GM21576 (cell line): Measurements from ENCODE around the gene EDDM3A.

Source experiments
- ATAC-seq: cut with Tn5 transposase; IDR thresholded peaks from one replicate; pipeline ENCODE4 v1.9.1; 2021; ENCODE audit warnings: mild to moderate bottlenecking, moderate library complexity; ENCODE audit not compliant: unreplicated experiment

EDDM3A gene

DNA sequence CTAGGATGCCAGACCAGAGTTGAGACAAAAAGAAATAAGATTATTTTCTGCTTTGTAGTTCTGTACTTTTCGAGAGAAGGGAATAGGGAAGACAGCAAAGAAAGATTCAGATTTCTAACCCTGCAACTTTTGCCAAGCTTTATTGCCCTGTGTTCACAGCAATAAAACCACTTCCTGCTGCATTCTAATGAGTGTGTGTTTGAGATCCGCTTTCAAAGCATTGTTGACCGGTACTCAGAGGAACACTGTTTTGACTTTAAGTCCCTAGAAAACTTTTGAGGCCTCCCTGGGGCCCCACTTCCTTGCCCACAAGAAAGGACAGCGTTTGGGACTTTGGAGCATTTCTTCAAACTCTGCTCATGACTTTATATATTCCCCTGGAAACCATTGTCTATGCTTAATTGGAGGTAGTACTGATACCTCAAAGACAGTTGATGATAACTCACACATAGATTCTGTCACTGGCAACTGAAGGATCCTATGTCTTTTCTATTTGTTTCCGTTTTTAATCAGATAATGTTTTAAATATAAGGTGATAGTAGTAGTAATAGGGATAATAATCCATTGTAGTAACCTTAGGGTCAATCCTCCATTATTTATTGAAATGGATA, 36.7 kb downstream of the EDDM3A start:
- ATAC-seq: peak; percentile 40

DNA sequence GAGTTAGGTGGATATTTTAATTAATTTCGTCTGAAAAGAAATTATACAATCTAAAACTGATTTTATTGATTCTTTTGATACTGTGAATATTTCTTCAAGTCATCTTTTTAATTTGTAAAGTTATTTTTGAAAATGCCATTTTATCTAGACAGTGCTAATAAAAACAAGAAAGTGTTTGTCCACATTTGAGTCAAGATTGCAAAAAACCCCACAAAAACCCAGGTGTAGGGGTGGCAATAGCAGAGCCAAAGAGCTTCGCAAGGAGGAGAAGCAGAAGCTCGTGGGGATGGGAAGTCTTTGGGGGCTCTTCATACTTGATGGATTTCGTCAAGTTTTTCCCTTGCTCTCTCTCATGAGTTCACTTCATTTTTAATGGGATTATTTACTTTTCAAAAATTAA, 41.3 kb downstream of the EDDM3A start:
- no peak for ATAC-seq

DNA sequence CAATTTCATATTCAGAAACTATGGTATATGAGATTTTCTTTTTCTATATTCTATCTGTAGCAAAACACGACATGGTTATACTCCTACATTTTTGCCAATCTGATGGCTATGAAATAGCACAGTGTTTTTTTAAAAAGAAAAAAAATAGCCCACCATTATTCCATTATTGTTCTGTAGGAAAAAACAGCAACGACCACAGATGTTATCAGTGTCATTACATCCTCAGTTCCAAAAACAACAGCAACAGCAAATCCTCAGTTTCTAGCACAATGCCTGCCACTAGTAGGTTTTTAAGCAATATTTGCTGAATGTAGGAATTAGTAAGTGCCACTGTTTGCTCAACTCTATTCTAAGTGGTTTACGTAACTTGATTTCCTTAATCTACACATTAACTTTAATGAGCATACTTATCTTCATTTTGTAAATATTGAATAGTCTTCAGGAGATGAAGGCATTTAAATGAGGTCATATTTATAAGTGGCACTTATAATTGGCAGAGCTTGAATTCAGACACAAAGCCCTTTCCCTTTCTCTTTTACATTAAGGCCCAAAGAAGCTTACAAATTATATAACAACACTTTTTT, 43.6 kb downstream of the EDDM3A start:
- no peak for ATAC-seq

DNA sequence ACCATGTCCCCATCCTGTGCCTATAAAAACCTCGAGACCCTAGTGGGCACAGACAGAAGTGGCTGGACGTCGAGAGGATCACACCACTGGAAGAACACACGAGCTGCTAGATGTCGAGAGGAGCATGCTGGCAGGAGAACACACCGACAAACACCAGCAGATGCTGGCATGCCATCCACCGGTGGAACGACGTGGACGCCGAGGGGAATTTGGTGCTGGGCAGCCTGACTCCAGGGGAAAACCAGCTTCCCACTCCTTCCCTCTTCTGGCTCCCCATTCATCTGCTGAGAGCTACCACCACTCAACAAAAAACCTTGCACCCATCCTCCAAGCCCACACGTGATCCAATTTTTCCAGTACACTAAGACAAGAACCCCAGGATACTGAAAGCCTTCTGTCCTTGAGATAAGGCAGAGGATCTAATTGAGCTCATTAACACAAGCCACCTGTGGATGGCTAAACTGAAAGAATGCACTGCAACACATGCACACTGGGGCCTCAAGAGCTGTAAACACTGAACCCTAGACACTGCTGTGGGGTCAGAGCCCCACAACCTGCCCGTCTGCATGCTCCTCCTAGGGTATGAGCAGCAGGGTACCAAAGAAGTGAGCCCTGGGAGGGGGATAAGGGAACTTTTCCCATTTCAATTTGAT, 44.9 kb downstream of the EDDM3A start:
- ATAC-seq: no peak

- no peak for ATAC-seq
Observed at GRCh38 chr14:20791187-20791586, 45.5 kb downstream of the EDDM3A start.

DNA sequence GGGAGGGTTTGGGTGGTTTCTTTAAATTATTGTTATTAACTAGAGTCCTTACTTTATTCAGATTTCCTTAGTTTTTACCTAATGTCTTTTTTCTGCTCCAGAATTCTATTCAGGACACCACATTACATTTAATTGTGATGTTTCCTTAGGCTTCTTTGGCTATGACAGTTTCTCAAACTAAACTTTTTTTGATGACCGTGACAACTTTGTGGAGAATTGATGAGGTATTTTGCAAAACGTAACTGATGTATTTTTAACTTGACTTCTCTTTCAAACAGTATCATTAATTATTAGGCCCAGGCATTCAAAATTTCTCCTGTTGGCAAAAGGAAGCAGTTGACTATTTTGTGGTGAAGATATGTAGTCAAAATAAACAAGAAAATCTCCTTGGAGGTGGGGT, 45.9 kb downstream of the EDDM3A start:
- no peak for ATAC-seq

- ATAC-seq: no peak
Observed at GRCh38 chr14:20792556-20792955, 46.9 kb downstream of the EDDM3A start.

GRCh38 chr14:20794644-20795369, 49.1 kb downstream of the EDDM3A start:
- ATAC-seq: no peak

- no peak for ATAC-seq
Observed at GRCh38 chr14:20797164-20797563, 51.5 kb downstream of the EDDM3A start.
